Stomach (tissue), 4 donors: ENCODE measurements around the gene WDTC1.

ENCODE experiments used
- EP300 ChIP-seq: sonication (generic); formaldehyde crosslinking; IDR thresholded peaks from one replicate; pipeline ENCODE4 v1.6.1; 2017; ENCODE audit warnings: antibody characterized with exemption
- POLR2A ChIP-seq, 4 donors: fragments of 450-650 bp; IDR thresholded peaks; one replicate each; pipeline ENCODE4 v1.6.1; 2016; ENCODE audit warnings: antibody characterized with exemption in 4 of 4, control low read depth in 2 of 4, mild to moderate bottlenecking in 1 of 4, moderate library complexity in 1 of 4
- POLR2AphosphoS5 ChIP-seq, 3 donors: sonication (generic); formaldehyde crosslinking; IDR thresholded peaks; one replicate each; pipeline ENCODE4 v1.6.1; 2016; ENCODE audit warnings: antibody characterized with exemption in 3 of 3
- TF ChIP-seq, protein P1 (sequence below), 7 experiments: fragments of 450-650 bp in 4 of 7; fragments of 200-600 bp in 3 of 7; sonication (generic) in 3 of 7; IDR thresholded peaks; one replicate each; pipeline ENCODE4 v1.5.1; 2016 to 2019; ENCODE audit warnings: antibody characterized with exemption in 7 of 7, control low read depth in 2 of 7, mild to moderate bottlenecking in 1 of 7

DNA sequence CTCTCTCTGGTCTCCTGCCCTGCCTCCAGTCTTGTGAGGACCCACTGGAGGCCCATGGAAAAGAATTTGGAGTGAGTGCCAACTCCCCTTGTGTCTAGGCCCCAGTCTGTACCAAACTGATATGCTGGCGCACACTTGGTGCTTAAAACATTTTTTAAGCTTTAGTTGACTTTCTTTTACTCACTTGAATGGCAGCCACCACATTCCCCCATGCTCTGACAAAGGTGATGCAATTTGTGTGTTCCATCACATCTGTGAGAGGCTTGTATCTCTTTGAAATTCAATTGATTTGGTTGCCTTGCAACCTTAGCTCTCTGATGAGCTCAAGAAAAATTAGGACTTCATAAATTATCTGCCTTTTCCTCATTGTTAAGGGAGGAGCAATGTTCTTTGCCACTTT is 30.5 kb upstream of the WDTC1 start:
- TF ChIP-seq, protein P1, sequence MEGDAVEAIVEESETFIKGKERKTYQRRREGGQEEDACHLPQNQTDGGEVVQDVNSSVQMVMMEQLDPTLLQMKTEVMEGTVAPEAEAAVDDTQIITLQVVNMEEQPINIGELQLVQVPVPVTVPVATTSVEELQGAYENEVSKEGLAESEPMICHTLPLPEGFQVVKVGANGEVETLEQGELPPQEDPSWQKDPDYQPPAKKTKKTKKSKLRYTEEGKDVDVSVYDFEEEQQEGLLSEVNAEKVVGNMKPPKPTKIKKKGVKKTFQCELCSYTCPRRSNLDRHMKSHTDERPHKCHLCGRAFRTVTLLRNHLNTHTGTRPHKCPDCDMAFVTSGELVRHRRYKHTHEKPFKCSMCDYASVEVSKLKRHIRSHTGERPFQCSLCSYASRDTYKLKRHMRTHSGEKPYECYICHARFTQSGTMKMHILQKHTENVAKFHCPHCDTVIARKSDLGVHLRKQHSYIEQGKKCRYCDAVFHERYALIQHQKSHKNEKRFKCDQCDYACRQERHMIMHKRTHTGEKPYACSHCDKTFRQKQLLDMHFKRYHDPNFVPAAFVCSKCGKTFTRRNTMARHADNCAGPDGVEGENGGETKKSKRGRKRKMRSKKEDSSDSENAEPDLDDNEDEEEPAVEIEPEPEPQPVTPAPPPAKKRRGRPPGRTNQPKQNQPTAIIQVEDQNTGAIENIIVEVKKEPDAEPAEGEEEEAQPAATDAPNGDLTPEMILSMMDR (IDR thresholded peaks at IDR 0.05): no peak
- TF ChIP-seq POLR2A (IDR thresholded peaks at IDR 0.05): no peak
- TF ChIP-seq POLR2AphosphoS5 (IDR thresholded peaks at IDR 0.05): no peak
- TF ChIP-seq EP300: no peak
